ENCODE measurements around the gene AEBP1. TPM values are rescaled to one million over a fixed set of nuclear protein-coding genes. Genes with fewer than 3 reads are reported as not detected.

AEBP1 gene
- total RNA-seq, 4 donors from 2014 or later = 33.9 to 151 (median 89.0) TPM

- no peaks in the 10 kb centered on the region for H3K36me3 ChIP-seq
- in situ Hi-C loops (cut with MboI; ENCODE audit: low pct_ligation_motif_present in 1 of 4, low pct_unique_long_range_greater_than_20kb in 1 of 4, low sequenced_read_pairs in 3 of 4) (no loop called here), intact Hi-C loops (cut with DNase I; ENCODE audit: low total_unique reads) (no loop called here)
- DNase-seq = no peak
- no peak overlapping the region for H3K4me3 ChIP-seq
- H3K27me3 ChIP-seq = no peaks in the 10 kb centered on the region
- no peaks in the 10 kb centered on the region for H3K9me3 ChIP-seq
- WGBS, 2 donors (ENCODE audit: low coverage in 1 of 2) = 87% methylated on average over 31 of the region's 34 CpGs; no CpG with 5 or more reads in 1 of the 2 donors
- H3K4me1 ChIP-seq = no peaks in the 10 kb centered on the region
- TF ChIP-seq POLR2A (IDR thresholded peaks at IDR 0.05) (no peak), POLR2AphosphoS5 (IDR thresholded peaks at IDR 0.05) (no peak), EP300 (IDR thresholded peaks at IDR 0.05; ENCODE audit: low read depth) (no peak), CTCF (IDR thresholded peaks at IDR 0.05) (no peak)
- no peak overlapping the region for H3K27ac ChIP-seq
These were observed 9.0 kb downstream of the AEBP1 start for GRCh38 chr7:44112997-44113763.

- Histone ChIP-seq H3K27ac (no peak overlapping the region), H3K9me3 (no peaks in the 10 kb centered on the region), H3K27me3 (no peaks in the 10 kb centered on the region), H3K4me3 (no peak overlapping the region), H3K36me3 (no peaks in the 10 kb centered on the region), H3K4me1 (no peaks in the 10 kb centered on the region)
- in situ Hi-C loops (cut with MboI; ENCODE audit: low pct_ligation_motif_present in 1 of 4, low pct_unique_long_range_greater_than_20kb in 1 of 4, low sequenced_read_pairs in 3 of 4) = no loop called here
- no peak for TF ChIP-seq POLR2A (IDR thresholded peaks at IDR 0.05)
- no peak for TF ChIP-seq CTCF (IDR thresholded peaks at IDR 0.05)
- TF ChIP-seq POLR2AphosphoS5 (IDR thresholded peaks at IDR 0.05) = no peak
- TF ChIP-seq EP300 (IDR thresholded peaks at IDR 0.05; ENCODE audit: low read depth) = no peak
- 80 to 89% methylated on average over 2 to 22 of the region's 24 CpGs for WGBS, 2 donors (ENCODE audit: low coverage in 1 of 2)
- intact Hi-C loops (cut with DNase I; ENCODE audit: low total_unique reads) = no loop called here
- DNase-seq = no peak
These were observed 9.7 kb downstream of the AEBP1 start for GRCh38 chr7:44113764-44114354.

GRCh38 chr7:44114586-44115310 lies 10.6 kb downstream of the AEBP1 start:
- 84% methylated on average over 11 of the region's 12 CpGs; no CpG with 5 or more reads in 1 of the 2 donors for WGBS, 2 donors (ENCODE audit: low coverage in 1 of 2)
- no peak for TF ChIP-seq CTCF (IDR thresholded peaks at IDR 0.05)
- TF ChIP-seq POLR2A (IDR thresholded peaks at IDR 0.05) = no peak
- no peak for TF ChIP-seq POLR2AphosphoS5 (IDR thresholded peaks at IDR 0.05)
- no peak for TF ChIP-seq EP300 (IDR thresholded peaks at IDR 0.05; ENCODE audit: low read depth)
- H3K4me3 ChIP-seq = no peak overlapping the region
- in situ Hi-C loops (cut with MboI; ENCODE audit: low pct_ligation_motif_present in 1 of 4, low pct_unique_long_range_greater_than_20kb in 1 of 4, low sequenced_read_pairs in 3 of 4) (no loop called here), intact Hi-C loops (cut with DNase I; ENCODE audit: low total_unique reads) (no loop called here)
- H3K27ac ChIP-seq = no peak overlapping the region
- H3K4me1 ChIP-seq = no peaks in the 10 kb centered on the region
- H3K36me3 ChIP-seq = no peaks in the 10 kb centered on the region
- H3K9me3 ChIP-seq = no peaks in the 10 kb centered on the region
- no peaks in the 10 kb centered on the region for H3K27me3 ChIP-seq
- no peak for DNase-seq

- DNase-seq = no peak
- H3K27ac ChIP-seq = no peak overlapping the region
- H3K4me3 ChIP-seq = no peak overlapping the region
- TF ChIP-seq EP300 (IDR thresholded peaks at IDR 0.05; ENCODE audit: low read depth) (no peak), POLR2A (IDR thresholded peaks at IDR 0.05) (no peak), POLR2AphosphoS5 (IDR thresholded peaks at IDR 0.05) (no peak), CTCF (IDR thresholded peaks at IDR 0.05) (no peak)
- H3K9me3 ChIP-seq = no peaks in the 10 kb centered on the region
- no peaks in the 10 kb centered on the region for H3K4me1 ChIP-seq
- in situ Hi-C loops (cut with MboI; ENCODE audit: low pct_ligation_motif_present in 1 of 4, low pct_unique_long_range_greater_than_20kb in 1 of 4, low sequenced_read_pairs in 3 of 4) (no loop called here), intact Hi-C loops (cut with DNase I; ENCODE audit: low total_unique reads) (no loop called here)
- no peaks in the 10 kb centered on the region for H3K27me3 ChIP-seq
- no peaks in the 10 kb centered on the region for H3K36me3 ChIP-seq
- 87% methylated on average over 14 of the region's 17 CpGs; no CpG with 5 or more reads in 1 of the 2 donors for WGBS, 2 donors (ENCODE audit: low coverage in 1 of 2)
These were observed 12.1 kb downstream of the AEBP1 start for GRCh38 chr7:44116087-44116788.
